Mesendoderm (in vitro differentiated cells): Measurements from ENCODE around the gene LRRC42.
A peak's percentile ranks its signal among the peaks of the same experiment; 100 is the strongest.

Source experiments
- DNase-seq: peaks from one replicate; pipeline ENCODE4 v3.0.0; 2013
- H2AK5ac ChIP-seq: 2 replicates; pipeline ENCODE4 v1.6.1; 2013; ENCODE audit warnings: low read length, inconsistent platforms
- H2BK120ac ChIP-seq: 2 replicates; pipeline ENCODE4 v1.6.1; 2013; ENCODE audit warnings: low read depth, mild to moderate bottlenecking, low read length, moderate library complexity, mixed read lengths
- H2BK15ac ChIP-seq: replicated peaks from 2 replicates; pipeline ENCODE4 v1.6.1; 2013; ENCODE audit warnings: low read depth, mild to moderate bottlenecking, moderate library complexity
- H2BK5ac ChIP-seq: 2 replicates; pipeline ENCODE4 v1.6.1; 2013; ENCODE audit warnings: low read length, inconsistent platforms
- H3K18ac ChIP-seq: 2 replicates; pipeline ENCODE4 v1.6.1; 2013; ENCODE audit warnings: mild to moderate bottlenecking, low read length, mixed read lengths
- H3K23ac ChIP-seq: one replicate; pipeline ENCODE4 v1.6.1; 2013; ENCODE audit warnings: low read length
- H3K27ac ChIP-seq: 2 replicates; pipeline ENCODE4 v1.5.1; 2013; ENCODE audit warnings: low read depth, mild to moderate bottlenecking, inconsistent platforms, low read length, moderate library complexity
- H3K27me3 ChIP-seq: 2 replicates; pipeline ENCODE4 v1.6.1; 2013; ENCODE audit warnings: low read length, control low read depth, mild to moderate bottlenecking, inconsistent platforms; ENCODE audit not compliant: insufficient read depth, poor library complexity
- H3K36me3 ChIP-seq: 2 replicates; pipeline ENCODE4 v1.6.1; 2013; ENCODE audit warnings: low read length, inconsistent platforms; ENCODE audit not compliant: control insufficient read depth, insufficient read depth
- H3K4ac ChIP-seq: one replicate; pipeline ENCODE4 v1.6.1; 2013; ENCODE audit warnings: low read depth, mild to moderate bottlenecking, low read length, moderate library complexity
- H3K4me1 ChIP-seq: 2 replicates; pipeline ENCODE4 v1.6.1; 2013; ENCODE audit warnings: low read depth, low read length, inconsistent platforms; ENCODE audit not compliant: control insufficient read depth
- H3K4me2 ChIP-seq: 2 replicates; pipeline ENCODE4 v1.6.1; 2013; ENCODE audit warnings: low read length
- H3K4me3 ChIP-seq: 2 replicates; pipeline ENCODE4 v1.5.1; 2013; ENCODE audit warnings: mild to moderate bottlenecking, low read length
- H3K56ac ChIP-seq: one replicate; pipeline ENCODE4 v1.6.1; 2013; ENCODE audit warnings: low read length
- H3K79me1 ChIP-seq: 2 replicates; pipeline ENCODE4 v1.6.1; 2013; ENCODE audit warnings: low read length, inconsistent platforms
- H3K79me2 ChIP-seq: 2 replicates; pipeline ENCODE4 v1.6.1; 2013; ENCODE audit warnings: mild to moderate bottlenecking, low read length; ENCODE audit not compliant: control insufficient read depth, insufficient read depth
- H3K9ac ChIP-seq: 2 replicates; pipeline ENCODE4 v1.6.1; 2013; ENCODE audit warnings: low read length, inconsistent platforms
- H4K5ac ChIP-seq: one replicate; pipeline ENCODE4 v1.6.1; 2013; ENCODE audit warnings: low read length
- H4K8ac ChIP-seq: one replicate; pipeline ENCODE4 v1.6.1; 2013; ENCODE audit warnings: low read depth, mild to moderate bottlenecking, control low read depth, low read length, moderate library complexity
- WGBS: extraction: QIAGEN DNeasy Blood & Tissue Kit; methylation state at CpG from one replicate; pipeline ENCODE4 v1.1.7; 2013; ENCODE audit warnings: low lambda C conversion rate, missing lambda C conversion rate; ENCODE audit not compliant: insufficient coverage; ENCODE audit errors: extremely low coverage; 5-methylcytosine and 5-hydroxymethylcytosine counted together

LRRC42 gene

DNA sequence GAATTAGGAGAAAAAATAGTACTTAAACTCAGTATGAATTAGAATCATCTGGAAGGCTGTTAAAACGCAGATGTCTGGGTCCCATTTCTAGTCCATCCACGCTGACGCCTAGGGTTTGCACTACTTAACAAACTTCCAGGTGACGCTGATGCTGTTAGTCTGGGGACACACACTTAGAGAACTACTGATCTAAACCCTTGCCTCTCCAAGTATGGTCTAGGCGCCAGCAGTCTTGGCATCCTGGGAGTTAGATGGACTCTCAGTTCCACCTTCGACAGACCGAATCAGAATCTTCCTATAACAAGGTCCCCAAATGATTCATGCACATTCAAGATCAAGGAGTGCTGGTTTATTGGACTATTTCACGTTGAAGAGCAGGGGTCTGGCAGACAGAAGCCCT lies 40.6 kb upstream of the LRRC42 start:
- no peak for DNase-seq
- Histone ChIP-seq H3K9ac (no peak overlapping the region), H3K79me2 (no peaks in the 10 kb centered on the region), H3K4me3 (no peak overlapping the region), H2BK5ac (no peak overlapping the region), H4K5ac (no peak overlapping the region), H3K56ac (no peak overlapping the region), H2BK120ac (no peak overlapping the region), H3K36me3 (no peaks in the 10 kb centered on the region), H3K4me1 (no peaks in the 10 kb centered on the region), H3K79me1 (no peaks in the 10 kb centered on the region), H4K8ac (no peak overlapping the region), H3K4ac (no peak overlapping the region), H2BK15ac (no peak overlapping the region), H3K27me3 (no peaks in the 10 kb centered on the region), H2AK5ac (no peak overlapping the region), H3K4me2 (no peak overlapping the region), H3K18ac (no peak overlapping the region), H3K27ac (no peak overlapping the region), H3K23ac (no peak overlapping the region)
- WGBS, result no CpG with 5 or more reads among the region's 8 CpGs

DNA sequence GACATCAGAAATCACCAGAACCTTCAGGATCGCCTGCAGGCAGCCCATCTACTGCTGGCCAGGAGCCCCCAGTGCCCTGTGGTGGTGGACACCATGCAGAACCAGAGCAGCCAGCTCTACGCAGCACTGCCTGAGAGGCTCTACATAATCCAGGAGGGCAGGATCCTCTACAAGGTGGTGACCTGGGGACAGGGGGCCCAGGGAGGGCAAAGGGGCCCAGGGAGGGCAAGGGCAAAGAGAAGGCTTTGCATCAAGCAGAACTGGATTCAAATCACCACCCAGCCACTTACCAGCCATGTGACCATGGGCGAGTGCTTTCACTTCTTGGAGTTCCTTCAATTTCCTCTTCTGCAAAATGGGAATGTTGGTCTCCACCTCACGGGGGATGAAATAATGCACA lies 40.0 kb upstream of the LRRC42 start:
- H3K18ac ChIP-seq, result no peak overlapping the region
- no peaks in the 10 kb centered on the region for H3K4me1 ChIP-seq
- H3K9ac ChIP-seq, result no peak overlapping the region
- no peak for DNase-seq
- H3K56ac ChIP-seq, result no peak overlapping the region
- H3K4me3 ChIP-seq, result no peak overlapping the region
- no CpG with 5 or more reads among the region's 4 CpGs for WGBS
- no peak overlapping the region for H4K8ac ChIP-seq
- H3K79me1 ChIP-seq, result no peaks in the 10 kb centered on the region
- no peak overlapping the region for H3K4ac ChIP-seq
- peak overlapping the region; percentile 66 for H3K23ac ChIP-seq
- no peaks in the 10 kb centered on the region for H3K79me2 ChIP-seq
- no peak overlapping the region for H2BK120ac ChIP-seq
- H3K4me2 ChIP-seq, result no peak overlapping the region
- H3K36me3 ChIP-seq, result no peaks in the 10 kb centered on the region
- H2AK5ac ChIP-seq, result no peak overlapping the region
- H3K27ac ChIP-seq, result no peak overlapping the region
- H2BK5ac ChIP-seq, result no peak overlapping the region
- H3K27me3 ChIP-seq, result no peaks in the 10 kb centered on the region
- H2BK15ac ChIP-seq, result no peak overlapping the region
- no peak overlapping the region for H4K5ac ChIP-seq

DNA sequence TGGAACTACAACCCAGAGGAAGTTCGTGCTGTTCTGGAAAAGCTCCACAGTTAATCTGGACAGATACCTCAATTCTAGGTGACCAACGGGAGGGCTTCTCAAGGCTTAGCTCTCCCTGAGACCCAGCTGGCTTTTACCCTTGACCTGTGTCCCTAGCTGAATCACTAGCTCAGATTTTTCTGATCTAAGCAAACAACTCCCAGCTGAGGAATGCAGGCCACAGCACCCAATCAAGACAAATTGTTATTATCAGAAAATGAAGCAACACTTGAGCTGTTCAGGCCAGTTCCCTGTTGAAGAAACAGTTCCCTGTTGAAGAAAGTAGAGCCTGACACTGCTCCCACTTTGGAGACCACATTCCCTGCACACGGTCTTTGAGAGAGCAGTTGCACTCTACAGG lies 36.2 kb upstream of the LRRC42 start:
- H3K18ac ChIP-seq, result no peak overlapping the region
- no peak overlapping the region for H3K4ac ChIP-seq
- H3K56ac ChIP-seq, result no peak overlapping the region
- no peak overlapping the region for H3K4me2 ChIP-seq
- H2AK5ac ChIP-seq, result no peak overlapping the region
- no peak overlapping the region for H3K9ac ChIP-seq
- no peaks in the 10 kb centered on the region for H3K79me2 ChIP-seq
- no peak overlapping the region for H2BK5ac ChIP-seq
- H2BK15ac ChIP-seq, result no peak overlapping the region
- H3K36me3 ChIP-seq, result no peaks in the 10 kb centered on the region
- WGBS, result no CpG with 5 or more reads among the region's 3 CpGs
- H2BK120ac ChIP-seq, result no peak overlapping the region
- H3K23ac ChIP-seq, result no peak overlapping the region
- H3K4me1 ChIP-seq, result no peaks in the 10 kb centered on the region
- H3K79me1 ChIP-seq, result no peaks in the 10 kb centered on the region
- no peak for DNase-seq
- H4K5ac ChIP-seq, result no peak overlapping the region
- H3K27ac ChIP-seq, result no peak overlapping the region
- H3K4me3 ChIP-seq, result no peak overlapping the region
- no peak overlapping the region for H4K8ac ChIP-seq
- no peaks in the 10 kb centered on the region for H3K27me3 ChIP-seq

DNA sequence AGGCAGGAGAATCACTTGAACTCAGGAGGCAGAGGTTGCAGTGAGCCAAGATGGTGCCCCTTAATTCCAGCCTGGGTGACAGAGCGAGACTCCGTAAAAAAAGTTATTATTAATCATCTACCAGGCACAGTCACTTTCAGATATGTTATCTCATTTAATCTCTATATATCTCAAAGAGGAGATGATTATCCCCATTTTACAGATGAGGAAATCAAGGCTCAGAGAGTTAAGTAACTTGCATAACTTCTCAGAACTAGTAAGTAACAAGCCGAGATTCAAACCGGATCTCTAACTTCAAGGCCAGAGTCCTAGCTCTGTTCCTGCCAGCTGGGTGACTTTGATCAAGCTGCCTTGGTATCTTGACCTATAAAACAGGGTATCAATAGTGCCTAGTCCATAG lies 34.7 kb upstream of the LRRC42 start:
- Histone ChIP-seq H3K18ac (no peak overlapping the region), H2BK15ac (no peak overlapping the region), H4K5ac (no peak overlapping the region), H3K4me2 (no peak overlapping the region), H2BK5ac (no peak overlapping the region), H3K79me2 (no peaks in the 10 kb centered on the region), H3K9ac (no peak overlapping the region), H3K4me3 (no peak overlapping the region), H3K23ac (no peak overlapping the region), H3K56ac (no peak overlapping the region), H2BK120ac (no peak overlapping the region), H3K4me1 (no peaks in the 10 kb centered on the region), H2AK5ac (no peak overlapping the region), H3K4ac (no peak overlapping the region), H3K36me3 (no peaks in the 10 kb centered on the region), H3K27me3 (no peaks in the 10 kb centered on the region), H3K27ac (no peak overlapping the region), H4K8ac (no peak overlapping the region), H3K79me1 (no peaks in the 10 kb centered on the region)
- no peak for DNase-seq
- no CpG with 5 or more reads among the region's 4 CpGs for WGBS

DNA sequence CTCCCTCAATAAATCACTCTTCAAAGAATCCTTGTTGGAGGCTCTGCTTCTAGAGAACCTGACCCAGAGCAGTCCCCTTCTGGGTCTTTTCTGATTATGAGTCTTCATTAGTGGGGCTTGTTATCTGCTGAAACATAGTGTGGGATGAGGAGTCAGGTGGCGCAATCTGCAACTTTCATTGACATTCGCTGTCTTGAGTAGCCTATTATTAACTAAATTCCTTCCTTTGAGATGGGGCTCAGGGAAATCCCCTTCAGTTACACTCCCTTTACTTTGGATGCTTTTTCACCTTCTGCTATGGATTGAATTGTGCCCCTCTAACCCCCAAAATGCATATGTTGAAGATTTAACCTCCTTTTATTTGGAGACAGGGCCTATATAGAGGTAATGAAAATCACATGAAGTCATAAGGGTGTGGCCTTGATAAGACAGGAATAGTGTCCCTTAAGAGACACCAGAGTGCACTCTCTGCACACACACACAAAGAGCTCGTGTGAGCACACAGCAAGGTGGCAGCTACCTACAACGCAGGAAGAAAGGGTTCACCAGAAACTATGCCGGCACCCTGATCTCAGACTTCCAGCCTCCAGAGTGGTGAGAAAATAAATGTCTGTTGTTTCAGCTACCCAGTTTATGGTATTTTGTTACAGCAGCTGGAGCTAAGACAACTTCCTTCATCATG lies 32.7 kb upstream of the LRRC42 start:
- Histone ChIP-seq H2BK15ac (no peak overlapping the region), H3K56ac (no peak overlapping the region), H3K23ac (no peak overlapping the region), H3K4ac (no peak overlapping the region), H3K18ac (no peak overlapping the region), H2AK5ac (no peak overlapping the region), H3K4me1 (no peaks in the 10 kb centered on the region), H4K8ac (no peak overlapping the region), H3K36me3 (no peaks in the 10 kb centered on the region), H3K27ac (no peak overlapping the region), H3K9ac (no peak overlapping the region), H2BK120ac (no peak overlapping the region), H3K4me2 (no peak overlapping the region), H2BK5ac (no peak overlapping the region), H3K79me1 (no peaks in the 10 kb centered on the region), H3K79me2 (no peaks in the 10 kb centered on the region), H4K5ac (no peak overlapping the region), H3K4me3 (no peak overlapping the region), H3K27me3 (no peaks in the 10 kb centered on the region)
- WGBS, result no CpG with 5 or more reads among the region's 5 CpGs
- DNase-seq, result no peak

DNA sequence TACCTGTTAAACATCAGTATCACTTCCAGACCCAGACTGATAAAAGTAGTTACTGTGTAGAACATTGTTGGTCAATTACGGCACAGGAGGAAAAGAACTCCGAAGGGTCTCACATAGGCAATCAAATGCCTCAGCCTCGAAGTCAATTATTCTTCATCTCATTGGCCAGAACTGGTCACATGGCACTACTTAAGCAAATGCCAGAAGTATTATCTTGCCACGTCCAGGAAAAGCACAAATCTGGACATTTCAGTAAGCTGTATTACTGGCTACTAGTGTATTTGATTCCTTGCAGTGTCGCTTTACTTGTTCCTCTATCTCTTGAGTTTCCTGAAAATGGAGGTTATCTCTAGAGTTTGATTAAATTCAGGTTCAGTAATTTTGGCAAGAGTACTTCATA lies 27.8 kb upstream of the LRRC42 start:
- H2AK5ac ChIP-seq, result no peak overlapping the region
- WGBS, result no CpG with 5 or more reads among the region's 5 CpGs
- no peaks in the 10 kb centered on the region for H3K79me2 ChIP-seq
- no peak overlapping the region for H3K27ac ChIP-seq
- no peak overlapping the region for H3K4me3 ChIP-seq
- no peak overlapping the region for H2BK15ac ChIP-seq
- no peak overlapping the region for H3K4me2 ChIP-seq
- DNase-seq, result no peak
- no peaks in the 10 kb centered on the region for H3K27me3 ChIP-seq
- H4K8ac ChIP-seq, result no peak overlapping the region
- H3K23ac ChIP-seq, result no peak overlapping the region
- no peak overlapping the region for H3K18ac ChIP-seq
- H3K56ac ChIP-seq, result no peak overlapping the region
- H3K9ac ChIP-seq, result no peak overlapping the region
- H3K4ac ChIP-seq, result no peak overlapping the region
- H3K4me1 ChIP-seq, result no peaks in the 10 kb centered on the region
- no peak overlapping the region for H4K5ac ChIP-seq
- H2BK120ac ChIP-seq, result no peak overlapping the region
- no peaks in the 10 kb centered on the region for H3K36me3 ChIP-seq
- no peak overlapping the region for H2BK5ac ChIP-seq
- no peaks in the 10 kb centered on the region for H3K79me1 ChIP-seq
